ENCODE results near the gene CA10. TPM values are rescaled to one million over a fixed set of nuclear protein-coding genes. Genes with fewer than 3 reads are reported as not detected.

CA10 gene
- total RNA-seq, 2 donors from 2014 or later = 0.22 to 0.37 TPM

- no peaks in the 10 kb centered on the region for H3K9me3 Mint-ChIP-seq
- H3K27ac ChIP-seq (ENCODE audit: low read depth, low read length) = no peak overlapping the region
- H3K9ac ChIP-seq (ENCODE audit: extremely low read depth, low read length, poor library complexity, severe bottlenecking) = no peak overlapping the region
- 86 to 92% methylated on average over 6 of the region's 6 CpGs for WGBS, 2 experiments (ENCODE audit: insufficient coverage in 1 of 2, insufficient read length in 1 of 2)
- H3K27ac Mint-ChIP-seq = no peak overlapping the region
- no peak overlapping the region for H3K4me3 Mint-ChIP-seq
- H3K27me3 ChIP-seq (ENCODE audit: control insufficient read depth, insufficient read depth, low read length, poor library complexity, severe bottlenecking) = peaks cover 8% of the 10 kb centered on the region
- TF ChIP-seq, protein P1, sequence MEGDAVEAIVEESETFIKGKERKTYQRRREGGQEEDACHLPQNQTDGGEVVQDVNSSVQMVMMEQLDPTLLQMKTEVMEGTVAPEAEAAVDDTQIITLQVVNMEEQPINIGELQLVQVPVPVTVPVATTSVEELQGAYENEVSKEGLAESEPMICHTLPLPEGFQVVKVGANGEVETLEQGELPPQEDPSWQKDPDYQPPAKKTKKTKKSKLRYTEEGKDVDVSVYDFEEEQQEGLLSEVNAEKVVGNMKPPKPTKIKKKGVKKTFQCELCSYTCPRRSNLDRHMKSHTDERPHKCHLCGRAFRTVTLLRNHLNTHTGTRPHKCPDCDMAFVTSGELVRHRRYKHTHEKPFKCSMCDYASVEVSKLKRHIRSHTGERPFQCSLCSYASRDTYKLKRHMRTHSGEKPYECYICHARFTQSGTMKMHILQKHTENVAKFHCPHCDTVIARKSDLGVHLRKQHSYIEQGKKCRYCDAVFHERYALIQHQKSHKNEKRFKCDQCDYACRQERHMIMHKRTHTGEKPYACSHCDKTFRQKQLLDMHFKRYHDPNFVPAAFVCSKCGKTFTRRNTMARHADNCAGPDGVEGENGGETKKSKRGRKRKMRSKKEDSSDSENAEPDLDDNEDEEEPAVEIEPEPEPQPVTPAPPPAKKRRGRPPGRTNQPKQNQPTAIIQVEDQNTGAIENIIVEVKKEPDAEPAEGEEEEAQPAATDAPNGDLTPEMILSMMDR (conservative IDR thresholded peaks at IDR 0.05) = no peak
- H3K36me3 ChIP-seq (ENCODE audit: control insufficient read depth, insufficient read depth, low read length) = no peaks in the 10 kb centered on the region
- no peaks in the 10 kb centered on the region for H3K9me3 ChIP-seq (ENCODE audit: control insufficient read depth, low read length)
- peaks cover 6% of the 10 kb centered on the region for H3K4me1 ChIP-seq (ENCODE audit: control insufficient read depth, insufficient read depth, low read length)
- H3K4me1 Mint-ChIP-seq = peaks cover 21% of the 10 kb centered on the region
- no peak overlapping the region for H3K4me3 ChIP-seq (ENCODE audit: low read length)
- no peaks in the 10 kb centered on the region for H3K36me3 Mint-ChIP-seq (ENCODE audit: low read depth)
- H3K27me3 Mint-ChIP-seq (ENCODE audit: insufficient read depth) = no peaks in the 10 kb centered on the region
- no peak for DNase-seq
Observed at GRCh38 chr17:51638971-51639370, 519.5 kb downstream of the CA10 start.

- H3K4me1 Mint-ChIP-seq = peaks cover 21% of the 10 kb centered on the region
- H3K4me3 ChIP-seq (ENCODE audit: low read length) = no peak overlapping the region
- H3K9me3 Mint-ChIP-seq = no peaks in the 10 kb centered on the region
- H3K4me1 ChIP-seq (ENCODE audit: control insufficient read depth, insufficient read depth, low read length) = peaks cover 6% of the 10 kb centered on the region
- H3K36me3 Mint-ChIP-seq (ENCODE audit: low read depth) = no peaks in the 10 kb centered on the region
- WGBS, 2 experiments (ENCODE audit: insufficient coverage in 1 of 2, insufficient read length in 1 of 2) = 75 to 84% methylated on average over 2 to 5 of the region's 5 CpGs
- H3K27ac Mint-ChIP-seq = no peak overlapping the region
- H3K36me3 ChIP-seq (ENCODE audit: control insufficient read depth, insufficient read depth, low read length) = no peaks in the 10 kb centered on the region
- peak; percentile 88 for DNase-seq
- TF ChIP-seq, protein P1 (conservative IDR thresholded peaks at IDR 0.05) = peak; percentile 77
- H3K9me3 ChIP-seq (ENCODE audit: control insufficient read depth, low read length) = no peaks in the 10 kb centered on the region
- H3K27me3 Mint-ChIP-seq (ENCODE audit: insufficient read depth) = no peaks in the 10 kb centered on the region
- no peak overlapping the region for H3K4me3 Mint-ChIP-seq
- no peak overlapping the region for H3K9ac ChIP-seq (ENCODE audit: extremely low read depth, low read length, poor library complexity, severe bottlenecking)
- no peak overlapping the region for H3K27ac ChIP-seq (ENCODE audit: low read depth, low read length)
- no peaks in the 10 kb centered on the region for H3K27me3 ChIP-seq (ENCODE audit: control insufficient read depth, insufficient read depth, low read length, poor library complexity, severe bottlenecking)
Observed at GRCh38 chr17:51636291-51636690, 522.2 kb downstream of the CA10 start.

DNA sequence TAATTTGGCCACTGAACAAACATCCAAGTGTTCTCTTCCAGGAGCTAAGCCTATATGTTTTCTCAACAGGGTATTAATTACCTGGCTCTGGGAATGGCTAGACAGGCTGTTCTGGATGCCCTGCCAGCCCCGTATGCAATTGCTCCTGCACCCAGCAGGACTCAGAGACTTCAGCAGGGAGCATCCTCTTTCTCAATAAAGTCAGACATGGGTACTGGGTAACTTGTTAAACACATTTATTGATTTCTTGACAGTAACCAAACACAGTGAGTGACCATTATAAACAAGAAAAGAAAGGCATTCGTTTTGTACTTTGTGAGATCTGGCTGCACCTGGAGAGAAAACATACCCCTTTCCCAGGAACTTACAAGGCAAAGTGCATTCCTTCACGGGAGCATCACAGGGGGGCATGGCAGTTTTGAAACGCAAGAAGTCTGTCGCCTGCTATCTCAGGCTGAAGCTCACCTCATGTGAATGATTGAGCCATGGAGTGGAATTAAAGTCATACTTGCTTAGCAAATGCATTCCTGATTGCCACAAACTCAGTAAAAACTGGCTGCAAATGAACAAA is 528.3 kb downstream of the CA10 start:
- H3K27me3 Mint-ChIP-seq (ENCODE audit: insufficient read depth) = no peaks in the 10 kb centered on the region

More for the DNA sequence above, 528.3 kb downstream of the CA10 start:
- Mint-ChIP-seq H3K27ac (no peak overlapping the region), H3K4me3 (no peak overlapping the region), H3K36me3 (ENCODE audit: low read depth) (no peaks in the 10 kb centered on the region), H3K4me1 (peaks cover 11% of the 10 kb centered on the region), H3K9me3 (no peaks in the 10 kb centered on the region)
- Histone ChIP-seq H3K36me3 (ENCODE audit: control insufficient read depth, insufficient read depth, low read length) (no peaks in the 10 kb centered on the region), H3K4me3 (ENCODE audit: low read length) (no peak overlapping the region), H3K27me3 (ENCODE audit: control insufficient read depth, insufficient read depth, low read length, poor library complexity, severe bottlenecking) (no peaks in the 10 kb centered on the region), H3K27ac (ENCODE audit: low read depth, low read length) (no peak overlapping the region), H3K9ac (ENCODE audit: extremely low read depth, low read length, poor library complexity, severe bottlenecking) (no peak overlapping the region), H3K9me3 (ENCODE audit: control insufficient read depth, low read length) (no peaks in the 10 kb centered on the region), H3K4me1 (ENCODE audit: control insufficient read depth, insufficient read depth, low read length) (peaks cover 8% of the 10 kb centered on the region)
- 37 to 51% methylated on average over 3 to 5 of the region's 5 CpGs for WGBS, 2 experiments (ENCODE audit: insufficient coverage in 1 of 2, insufficient read length in 1 of 2)
- peak; percentile 80 for DNase-seq
- TF ChIP-seq, protein P1 (conservative IDR thresholded peaks at IDR 0.05) = peak; percentile 19
